ENCODE data around the gene CIDEB. TPM values are rescaled to one million over a fixed set of nuclear protein-coding genes. Genes with fewer than 3 reads are reported as not detected.
"Not testable (repeated sequence)": the region's sequence is repeated elsewhere in the genome, so short reads cannot be mapped to it uniquely, and the experiment has no call there.

Gene CIDEB, protein sequence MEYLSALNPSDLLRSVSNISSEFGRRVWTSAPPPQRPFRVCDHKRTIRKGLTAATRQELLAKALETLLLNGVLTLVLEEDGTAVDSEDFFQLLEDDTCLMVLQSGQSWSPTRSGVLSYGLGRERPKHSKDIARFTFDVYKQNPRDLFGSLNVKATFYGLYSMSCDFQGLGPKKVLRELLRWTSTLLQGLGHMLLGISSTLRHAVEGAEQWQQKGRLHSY
- 18.8 TPM for total RNA-seq
- long read RNA-seq, transcript CIDEB-202 (8 exons, 2,409 nt), result minor isoform, 8 of 43 reads
- long read RNA-seq, transcript CIDEB-201 (7 exons, 2,294 nt), result major isoform, 16 of 43 reads
- long read RNA-seq, partial matches to known transcripts, result 3 of 43 reads
- long read RNA-seq, other reads (novel, unspliced or antisense), result 15 of 43 reads

DNA sequence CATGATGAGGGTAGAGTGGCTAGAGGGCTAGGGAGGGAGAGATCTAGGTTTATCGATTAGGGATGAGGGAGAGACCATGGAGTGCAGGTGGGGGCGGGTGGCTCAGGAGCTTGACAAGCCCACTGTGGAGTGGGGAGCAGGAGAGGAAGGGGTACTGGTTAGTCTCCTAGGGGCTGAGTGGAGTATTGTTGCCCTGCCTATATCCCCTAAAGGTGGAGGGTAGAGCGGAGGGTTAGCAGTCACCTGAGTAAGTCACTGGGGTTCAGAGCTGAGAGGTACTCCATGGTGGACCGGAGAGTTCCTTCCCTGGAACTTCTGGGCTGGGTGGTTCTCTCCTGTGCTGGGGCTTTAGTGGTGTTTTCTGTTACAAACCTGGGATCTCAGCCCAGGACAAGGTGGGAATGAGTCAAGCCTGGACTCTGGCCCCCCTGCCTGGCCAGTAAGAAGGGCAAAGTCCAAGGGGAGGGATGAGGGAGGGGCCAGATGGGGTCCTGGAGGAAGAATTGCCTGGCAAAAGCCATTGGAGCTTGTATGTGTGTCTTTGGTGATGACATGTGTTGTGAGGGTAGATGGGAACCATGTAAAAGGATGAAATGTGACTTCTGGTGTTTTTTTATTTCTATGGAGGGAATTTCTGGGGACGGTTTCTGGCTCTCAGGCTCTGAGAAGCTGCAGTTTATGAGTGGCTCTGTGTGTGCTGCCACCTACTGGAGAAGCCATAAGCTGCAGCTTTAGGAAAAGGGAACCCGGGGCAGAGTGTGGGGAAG is at the start of gene CIDEB:
Gene CIDEB (minus strand): TSS at position 403 of the 767 bp plus-strand sequence. CDS start 119 bp downstream, at position 284.
- TF ChIP-seq, protein P1, sequence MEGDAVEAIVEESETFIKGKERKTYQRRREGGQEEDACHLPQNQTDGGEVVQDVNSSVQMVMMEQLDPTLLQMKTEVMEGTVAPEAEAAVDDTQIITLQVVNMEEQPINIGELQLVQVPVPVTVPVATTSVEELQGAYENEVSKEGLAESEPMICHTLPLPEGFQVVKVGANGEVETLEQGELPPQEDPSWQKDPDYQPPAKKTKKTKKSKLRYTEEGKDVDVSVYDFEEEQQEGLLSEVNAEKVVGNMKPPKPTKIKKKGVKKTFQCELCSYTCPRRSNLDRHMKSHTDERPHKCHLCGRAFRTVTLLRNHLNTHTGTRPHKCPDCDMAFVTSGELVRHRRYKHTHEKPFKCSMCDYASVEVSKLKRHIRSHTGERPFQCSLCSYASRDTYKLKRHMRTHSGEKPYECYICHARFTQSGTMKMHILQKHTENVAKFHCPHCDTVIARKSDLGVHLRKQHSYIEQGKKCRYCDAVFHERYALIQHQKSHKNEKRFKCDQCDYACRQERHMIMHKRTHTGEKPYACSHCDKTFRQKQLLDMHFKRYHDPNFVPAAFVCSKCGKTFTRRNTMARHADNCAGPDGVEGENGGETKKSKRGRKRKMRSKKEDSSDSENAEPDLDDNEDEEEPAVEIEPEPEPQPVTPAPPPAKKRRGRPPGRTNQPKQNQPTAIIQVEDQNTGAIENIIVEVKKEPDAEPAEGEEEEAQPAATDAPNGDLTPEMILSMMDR (IDR thresholded peaks at IDR 0.05), result peak; percentile 95
- peaks cover 38% of the 10 kb centered on the region for H3K4me1 ChIP-seq
- intact Hi-C loops (cut with DNase I), result no loop called here
- DNase-seq, result no peak
- no peak within 1 kb of the TSS for H3K4me3 ChIP-seq
- H3K36me3 ChIP-seq, result peaks cover 46% of the 10 kb centered on the region
- H3K27ac ChIP-seq, result no peak within 1 kb of the TSS
- no peaks in the 10 kb centered on the region for H3K27me3 ChIP-seq
- peak; percentile 63 for ATAC-seq
- no peaks in the 10 kb centered on the region for H3K9me3 ChIP-seq

DNA sequence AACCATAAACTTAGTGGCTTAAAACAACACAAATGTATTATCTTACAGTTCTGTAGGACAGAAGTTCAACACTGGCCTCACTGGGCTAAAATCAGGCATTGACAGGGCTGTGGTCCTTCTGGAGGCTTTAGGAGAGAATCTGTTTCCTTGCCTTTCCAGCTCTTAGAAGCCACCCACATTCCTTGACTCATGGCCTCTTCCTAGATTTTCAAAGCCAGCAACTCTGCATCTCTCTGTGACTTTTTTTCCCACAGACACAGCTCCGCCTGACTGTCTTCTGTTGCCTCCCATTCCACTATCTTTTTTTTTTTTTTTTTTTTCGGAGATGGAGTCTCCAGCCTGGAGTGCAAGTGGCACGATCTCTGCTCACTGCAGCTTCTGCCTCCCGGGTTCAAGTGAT is 48.4 kb upstream of the CIDEB start:
- intact Hi-C loops (cut with DNase I), result no loop called here
- H3K9me3 ChIP-seq, result no peaks in the 10 kb centered on the region

DNA sequence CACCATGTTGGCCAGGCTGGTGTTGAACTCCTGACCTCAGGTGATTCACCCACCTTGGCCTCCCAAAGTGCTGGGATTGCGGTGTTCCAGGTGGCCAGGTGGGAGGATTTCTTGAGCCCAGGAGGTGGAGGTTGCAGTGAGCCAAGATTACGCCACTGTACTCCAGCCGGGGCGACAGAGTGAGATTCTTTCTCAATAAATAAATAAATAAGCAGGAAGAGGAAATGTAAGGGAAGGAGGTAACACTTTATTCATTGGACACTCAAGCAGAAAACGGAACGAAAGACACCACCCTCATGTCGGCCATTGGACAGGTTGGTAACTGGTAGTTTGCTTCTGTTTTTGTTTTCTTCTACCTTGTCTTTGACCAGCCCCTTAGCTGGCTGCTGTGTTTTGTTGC is 47.2 kb upstream of the CIDEB start:
- Histone ChIP-seq H3K36me3 (no peaks in the 10 kb centered on the region), H3K4me1 (peaks cover 14% of the 10 kb centered on the region), H3K27me3 (no peaks in the 10 kb centered on the region), H3K4me3 (no peak overlapping the region), H3K9me3 (no peaks in the 10 kb centered on the region), H3K27ac (no peak overlapping the region)
- intact Hi-C loops (cut with DNase I), result no loop called here
- ATAC-seq (peak; percentile 76), DNase-seq (no peak)
- TF ChIP-seq, protein P1 (IDR thresholded peaks at IDR 0.05), result no peak

More for the DNA sequence above, 48.4 kb upstream of the CIDEB start:
- DNase-seq, result no peak
- Histone ChIP-seq H3K4me1 (peaks cover 14% of the 10 kb centered on the region), H3K27ac (no peak overlapping the region), H3K4me3 (no peak overlapping the region), H3K36me3 (no peaks in the 10 kb centered on the region), H3K27me3 (no peaks in the 10 kb centered on the region)
- no peak for ATAC-seq
- TF ChIP-seq, protein P1 (IDR thresholded peaks at IDR 0.05), result no peak

DNA sequence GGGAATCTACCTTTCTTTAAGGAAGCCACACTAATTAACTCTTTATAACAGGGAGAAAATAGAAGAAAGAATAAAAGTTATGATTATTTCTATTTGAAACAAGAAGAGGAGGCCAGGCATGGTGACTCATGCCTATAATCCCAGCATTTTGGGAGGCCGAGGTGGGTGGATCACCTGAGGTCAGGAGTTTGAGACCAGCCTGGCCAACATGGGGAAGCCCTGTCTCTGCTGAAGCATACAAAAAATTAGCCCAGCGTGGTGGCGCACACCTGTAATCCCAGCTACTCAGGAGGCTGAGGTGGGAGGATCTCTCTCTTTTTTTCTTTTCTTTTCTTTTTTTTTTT is 46.7 kb upstream of the CIDEB start:
- Histone ChIP-seq H3K4me1 (peaks cover 14% of the 10 kb centered on the region), H3K27ac (peak overlapping the region; percentile 36)
- ATAC-seq; H3K4me3 ChIP-seq; H3K36me3 ChIP-seq; H3K27me3 ChIP-seq; H3K9me3 ChIP-seq; DNase-seq; intact Hi-C loops (cut with DNase I): not testable (repeated sequence)

DNA sequence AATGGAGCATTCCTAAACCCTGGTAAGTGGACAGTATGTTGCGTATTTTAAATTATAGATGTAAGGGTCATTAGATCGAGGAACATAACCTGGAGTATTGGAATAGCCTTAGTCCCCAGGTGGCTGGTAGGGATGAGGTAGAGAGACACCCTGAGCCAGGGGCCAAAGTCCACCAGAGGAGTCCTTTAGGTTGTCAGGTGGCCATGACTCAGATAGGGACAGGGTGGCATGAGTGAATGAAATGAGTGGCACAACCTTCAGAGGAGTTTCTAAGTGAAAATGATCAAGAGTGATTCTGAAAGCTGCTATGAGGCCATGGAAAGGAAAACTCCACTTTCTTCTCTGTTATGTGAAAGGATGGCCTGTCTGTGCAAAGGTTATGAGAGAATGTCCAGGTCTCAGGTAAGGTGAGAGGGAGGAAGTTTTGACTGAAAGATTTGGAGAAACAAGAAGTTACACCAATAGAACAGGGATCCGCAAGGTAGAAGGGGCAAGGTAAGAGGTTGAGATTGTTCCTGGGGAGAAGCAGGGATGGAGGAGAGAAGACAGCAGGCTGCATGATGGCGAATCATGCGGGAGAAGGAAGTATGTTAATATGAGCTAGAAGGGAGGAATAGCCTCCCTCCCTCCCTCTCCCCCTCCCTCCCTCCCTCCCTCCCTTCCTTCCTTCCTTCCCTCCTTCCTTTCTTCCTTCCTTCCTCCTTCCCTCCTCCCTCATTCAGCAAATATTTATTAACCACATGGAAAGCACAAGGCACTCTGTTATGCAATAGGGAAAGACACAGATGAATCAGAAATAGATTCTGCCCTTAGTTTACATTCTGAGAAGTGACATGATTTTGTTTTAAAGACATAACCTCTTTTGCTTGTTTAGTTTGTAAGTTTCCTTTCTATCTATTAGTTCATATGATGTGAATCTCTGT is 46.0 kb upstream of the CIDEB start:
- no peaks in the 10 kb centered on the region for H3K36me3 ChIP-seq
- no peak overlapping the region for H3K4me3 ChIP-seq
- ATAC-seq (no peak), DNase-seq (no peak)
- TF ChIP-seq, protein P1 (IDR thresholded peaks at IDR 0.05), result no peak
- no peaks in the 10 kb centered on the region for H3K9me3 ChIP-seq
- H3K4me1 ChIP-seq, result peaks cover 14% of the 10 kb centered on the region
- H3K27me3 ChIP-seq, result no peaks in the 10 kb centered on the region
- H3K27ac ChIP-seq, result peak overlapping the region; percentile 36
- intact Hi-C loops (cut with DNase I), result no loop called here
